HepG2 (cell line): Measurements from ENCODE around the gene APC2. TPM values are rescaled to one million over a fixed set of nuclear protein-coding genes. Genes with fewer than 3 reads are reported as not detected.

Source experiments
- ATAC-seq: fragments of 200-7000 bp; cut with Tn5 transposase; 3 replicates; pipeline ENCODE4 v1.9.1; 2020; ENCODE audit warnings: mild to moderate bottlenecking, moderate library complexity
- BruUV-seq: library from RNA; stranded (reverse); fragments of 400-500 nt; replicated peaks from 2 replicates; lab custom pipeline; 2021; lab: Mats Ljungman, UMichigan
- CTCF ChIA-PET: fragments of 300-600 bp; formaldehyde crosslinking; extraction: SDS; loops from one replicate; lab custom pipeline; 2021; ENCODE audit warnings: low total read pairs, inconsistent platforms, low intra/inter-chr PET ratio; lab: Yijun Ruan, JAX
- POLR2A ChIA-PET: fragments of 350-600 bp; sonication (Branson Sonifier 250); formaldehyde crosslinking; loops from one replicate; lab custom pipeline; 2020; ENCODE audit warnings: antibody characterized with exemption, inconsistent platforms; lab: Yijun Ruan, JAX
- DNase-seq: peaks from one replicate; pipeline ENCODE4 v3.0.0-alpha.2; 2015; ENCODE audit warnings: low spot score
- FAIRE-seq: peaks from 3 replicates; lab custom pipeline; 2011; peaks lifted over from hg19 to GRCh38; lab: Jason Lieb, UNC
- H2AFZ ChIP-seq: one replicate; pipeline ENCODE4 v1.6.1; 2011; ENCODE audit warnings: low read length, inconsistent platforms
- H3K27ac ChIP-seq: fragments of 300-600 bp; 3 replicates; pipeline ENCODE4 v1.8.0; 2011; ENCODE audit warnings: mixed run types, mild to moderate bottlenecking, mixed read lengths, low read length, inconsistent platforms; ENCODE audit not compliant: insufficient read depth; ENCODE audit errors: extremely low read length
- H3K27me3 ChIP-seq, 2 experiments: fragments of 200-600 bp in 1 of 2; 2 replicates in 1 of 2; 3 replicates in 1 of 2; pipeline versions ENCODE4 v1.6.0 to v1.8.0; 2011; ENCODE audit warnings: low read length in 2 of 2, mild to moderate bottlenecking in 2 of 2, moderate library complexity in 2 of 2, inconsistent platforms in 1 of 2; ENCODE audit not compliant: insufficient read depth in 2 of 2, control insufficient read depth in 1 of 2
- H3K36me3 ChIP-seq, 2 experiments: fragments of 200-600 bp in 1 of 2; replicated peaks in 1 of 2; 2 replicates in 1 of 2; 3 replicates in 1 of 2; pipeline versions ENCODE4 v1.5.1 to v1.8.0; 2011; ENCODE audit warnings: low read length in 2 of 2, inconsistent platforms in 1 of 2; ENCODE audit not compliant: insufficient read depth in 2 of 2, control insufficient read depth in 1 of 2
- H3K4me1 ChIP-seq: 2 replicates; pipeline ENCODE4 v1.5.1; 2012; ENCODE audit warnings: low read length, inconsistent platforms; ENCODE audit not compliant: insufficient read depth
- H3K4me2 ChIP-seq: 2 replicates; pipeline ENCODE4 v1.6.0; 2011; ENCODE audit warnings: low read depth, low read length, inconsistent platforms
- H3K4me3 ChIP-seq, 3 experiments: fragments of 200-600 bp in 1 of 3; sonication (generic), shearing (Covaris generic) in 1 of 3; replicated peaks in 1 of 3; 2 replicates each; pipeline ENCODE4 v1.5.1; 2011 to 2016; ENCODE audit warnings: low read length in 3 of 3, inconsistent platforms in 2 of 3, low read depth in 2 of 3, mild to moderate bottlenecking in 2 of 3, control low read depth in 1 of 3, mixed read lengths in 1 of 3; ENCODE audit not compliant: insufficient read depth in 1 of 3
- H3K79me2 ChIP-seq: one replicate; pipeline ENCODE4 v1.6.1; 2011; ENCODE audit warnings: low read length, inconsistent platforms; ENCODE audit not compliant: insufficient read depth
- H3K9ac ChIP-seq: 2 replicates; pipeline ENCODE4 v1.6.0; 2011; ENCODE audit warnings: mild to moderate bottlenecking, low read depth, low read length, inconsistent platforms; ENCODE audit not compliant: insufficient read depth
- H3K9me3 ChIP-seq: 2 replicates; pipeline ENCODE4 v1.5.1; 2012; ENCODE audit warnings: mild to moderate bottlenecking, low read length
- H4K20me1 ChIP-seq: 2 replicates; pipeline ENCODE4 v1.6.0; 2011; ENCODE audit warnings: inconsistent platforms, mild to moderate bottlenecking, low read length, moderate library complexity; ENCODE audit not compliant: insufficient read depth
- HNRNPL ChIP-seq: fragments of 200-400 bp; formaldehyde crosslinking; IDR thresholded peaks from 2 replicates; pipeline ENCODE4 v1.6.1; 2017; ENCODE audit warnings: mild to moderate bottlenecking, low read depth, low read length
- MEIS1 ChIP-seq: sonication (generic); formaldehyde crosslinking; IDR thresholded peaks from 2 replicates; pipeline ENCODE4 v1.9.0; 2021; ENCODE audit warnings: mild to moderate bottlenecking, missing genetic modification reagents, moderate library complexity, borderline replicate concordance
- NR3C1 ChIP-seq: sonication (generic); formaldehyde crosslinking; IDR thresholded peaks from 2 replicates; pipeline ENCODE4 v1.4.0; 2020; ENCODE audit warnings: missing genetic modification reagents
- RARA ChIP-seq: IDR thresholded peaks from 2 replicates; pipeline ENCODE4 v1.6.1; 2016; ENCODE audit warnings: missing genetic modification reagents, missing compliant biosample characterization
- RFXAP ChIP-seq: sonication (generic); formaldehyde crosslinking; IDR thresholded peaks from 2 replicates; pipeline ENCODE4 v1.4.0; 2020; ENCODE audit warnings: missing genetic modification reagents, borderline replicate concordance
- ZNF138 ChIP-seq: sonication (generic); formaldehyde crosslinking; IDR thresholded peaks from 2 replicates; pipeline ENCODE4 v1.5.0; 2020; ENCODE audit warnings: mild to moderate bottlenecking, low read depth, missing genetic modification reagents
- ZNF296 ChIP-seq: sonication (generic); formaldehyde crosslinking; conservative IDR thresholded peaks from 2 replicates; pipeline ENCODE4 v1.5.0; 2020; ENCODE audit warnings: mild to moderate bottlenecking, missing genetic modification reagents
- ZNF407 ChIP-seq: sonication (generic); formaldehyde crosslinking; IDR thresholded peaks from one replicate; pipeline ENCODE4 v1.5.1; 2020; ENCODE audit warnings: mild to moderate bottlenecking, missing genetic modification reagents; ENCODE audit errors: not compliant biosample characterization
- ZNF672 ChIP-seq: sonication (generic); formaldehyde crosslinking; IDR thresholded peaks from 2 replicates; pipeline ENCODE4 v1.8.1; 2022; ENCODE audit warnings: missing genetic modification reagents
- WGBS: methylation state at CpG from one replicate; pipeline ENCODE4 v1.1.6; 2017; ENCODE audit warnings: low lambda C conversion rate; 5-methylcytosine and 5-hydroxymethylcytosine counted together
- in situ Hi-C: cut with HindIII; loops from 2 replicates; pipeline ENCODE4 v1.10.0; 2017; ENCODE audit warnings: low pct_unique_long_range_greater_than_20kb; ENCODE audit not compliant: extremely low pct_ligation_motif_present
- intact Hi-C: fragments of 100-400 bp; cut with micrococcal nuclease; formaldehyde crosslinking; loops from one replicate; pipeline ENCODE4 v1.10.0; 2022; ENCODE audit not compliant: unreplicated experiment
- polyA plus RNA-seq, 8 experiments: library from polyadenylated mRNA; depleted of rRNA in 3 of 8; stranded (reverse) in 7 of 8; unstranded in 1 of 8; fragments of >200 nt; fragmentation: Illumina TruSeq in 4 of 8; extraction: Trizol in 4 of 8; gene quantifications; 2 replicates each; pipeline versions ENCODE4 v1.2.1 to v1.2.3, GENCODE V29; 2011 to 2016; ENCODE audit warnings: low read depth in 4 of 8, missing spikeins in 1 of 8, mixed read lengths in 1 of 8; ENCODE audit not compliant: insufficient read depth in 1 of 8
- total RNA-seq, 5 experiments: library from RNA; depleted of rRNA; stranded (reverse); fragments of >200 nt; fragmentation: Illumina TruSeq; extraction: Trizol; gene quantifications; 2 replicates each; pipeline ENCODE4 v1.2.3, GENCODE V29; 2016; ENCODE audit warnings: low read depth in 1 of 5

APC2 gene
- total and polyA plus RNA-seq, 2 of the 13 experiments (the other 11 are each of a cell fraction or from before 2014, with no cell fraction given), result 0.08 to 0.22 TPM

- ATAC-seq, result peak; percentile 23
- H3K9ac ChIP-seq, result no peak overlapping the region
Observed at GRCh38 chr19:1521636-1522035, 71.7 kb downstream of the APC2 start.

More at GRCh38 chr19:1521636-1522035, 71.7 kb downstream of the APC2 start:
- no peak overlapping the region for H3K27ac ChIP-seq
- H3K4me2 ChIP-seq, result no peak overlapping the region
- no peak overlapping the region for H2AFZ ChIP-seq
- no peak for TF ChIP-seq NR3C1 (CRISPR knock-in tag)
- no peak for TF ChIP-seq ZNF138 (CRISPR knock-in tag)
- no peak for TF ChIP-seq ZNF296 (CRISPR knock-in tag)
- no peak for TF ChIP-seq RARA (CRISPR knock-in tag)
- no peak for TF ChIP-seq MEIS1 (CRISPR knock-in tag)
- TF ChIP-seq RFXAP (CRISPR knock-in tag), result no peak
- TF ChIP-seq HNRNPL, result no peak
- no peak for TF ChIP-seq ZNF407 (CRISPR knock-in tag)
- TF ChIP-seq ZNF672 (CRISPR knock-in tag), result no peak
- intact Hi-C loops, result no loop called here
- ChIA-PET CTCF (no interaction called here), POLR2A (no interaction called here)
- 50% methylated on average over 9 of the region's 14 CpGs for WGBS
- H3K4me1 ChIP-seq, result peaks cover 20% of the 10 kb centered on the region
- in situ Hi-C loops, result no loop called here
- peaks cover 26 to 62% of the 10 kb centered on the region in 2 experiments for H3K27me3 ChIP-seq
- H4K20me1 ChIP-seq, result no peaks in the 10 kb centered on the region
- DNase-seq, result no peak
- H3K79me2 ChIP-seq, result no peaks in the 10 kb centered on the region
- no peaks in the 10 kb centered on the region for H3K9me3 ChIP-seq
- BruUV-seq, result no TSS peak
- no peak overlapping the region for H3K4me3 ChIP-seq
- no peak for FAIRE-seq
- H3K36me3 ChIP-seq, result no peaks in the 10 kb centered on the region
